GM12865 (cell line): ENCODE results near the gene CLK3.

Source experiments
- DNase-seq: peaks from one replicate; pipeline ENCODE4 v3.0.0; 2010; ENCODE audit warnings: low read depth
- H3K4me3 ChIP-seq: 2 replicates; pipeline ENCODE4 v1.5.1; 2011; ENCODE audit warnings: mild to moderate bottlenecking, low read depth, low read length, control low read depth
- TF ChIP-seq, protein P1 (sequence below): IDR thresholded peaks from 2 replicates; pipeline ENCODE4 v1.5.1; 2011; ENCODE audit warnings: low read length, control low read depth, low read depth, inconsistent platforms; ENCODE audit not compliant: insufficient read depth; ENCODE audit errors: missing control alignments

The CLK3 gene

DNA sequence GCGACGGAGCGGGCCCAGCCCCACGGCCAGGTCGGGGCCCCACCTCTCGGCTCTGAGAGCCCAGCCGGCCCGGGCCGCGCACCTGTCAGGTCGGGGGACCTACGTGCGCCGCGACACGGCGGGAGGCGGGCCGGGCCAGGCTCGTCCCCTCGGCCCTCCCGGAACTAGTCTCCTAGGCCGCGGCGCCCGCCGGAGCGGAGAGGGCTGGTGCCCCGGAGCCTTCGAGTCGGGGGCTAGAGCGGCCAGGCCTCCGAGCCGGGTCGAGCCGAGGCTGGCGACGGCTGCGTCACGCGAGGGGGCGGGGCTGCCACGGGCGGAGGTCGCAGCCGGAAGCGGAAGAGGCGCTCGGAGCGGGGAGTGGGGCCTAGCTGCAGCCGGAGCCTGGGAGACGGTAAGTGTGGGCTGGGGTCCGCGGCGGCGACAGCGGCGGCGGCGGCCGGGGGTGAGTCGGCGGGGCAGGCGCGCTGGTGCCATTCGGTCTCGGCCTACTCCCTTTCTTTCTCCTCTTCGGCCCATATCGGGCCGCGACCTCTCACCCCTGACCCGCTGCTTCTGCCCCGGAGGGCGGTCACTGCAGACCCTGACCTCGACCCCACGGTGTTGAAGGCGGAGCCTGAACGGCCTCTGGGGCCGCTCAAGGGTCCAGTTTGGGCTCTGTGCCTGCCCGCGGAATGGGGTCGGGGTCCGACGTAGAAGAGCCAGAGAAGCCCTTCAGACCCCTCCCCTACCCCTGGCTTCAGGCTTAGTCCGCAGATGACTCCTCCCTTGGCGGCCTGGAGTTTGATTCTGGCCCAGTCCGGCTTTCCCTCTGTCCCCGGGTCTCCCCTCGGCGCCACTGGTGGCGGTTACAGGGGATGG is at the start of gene CLK3:
CLK3 (plus strand) TSS at position 329 of the 858 bp plus-strand sequence. CDS start 3,361 bp downstream, outside the sequence.
- peak; percentile 97 for DNase-seq
- TF ChIP-seq, protein P1, sequence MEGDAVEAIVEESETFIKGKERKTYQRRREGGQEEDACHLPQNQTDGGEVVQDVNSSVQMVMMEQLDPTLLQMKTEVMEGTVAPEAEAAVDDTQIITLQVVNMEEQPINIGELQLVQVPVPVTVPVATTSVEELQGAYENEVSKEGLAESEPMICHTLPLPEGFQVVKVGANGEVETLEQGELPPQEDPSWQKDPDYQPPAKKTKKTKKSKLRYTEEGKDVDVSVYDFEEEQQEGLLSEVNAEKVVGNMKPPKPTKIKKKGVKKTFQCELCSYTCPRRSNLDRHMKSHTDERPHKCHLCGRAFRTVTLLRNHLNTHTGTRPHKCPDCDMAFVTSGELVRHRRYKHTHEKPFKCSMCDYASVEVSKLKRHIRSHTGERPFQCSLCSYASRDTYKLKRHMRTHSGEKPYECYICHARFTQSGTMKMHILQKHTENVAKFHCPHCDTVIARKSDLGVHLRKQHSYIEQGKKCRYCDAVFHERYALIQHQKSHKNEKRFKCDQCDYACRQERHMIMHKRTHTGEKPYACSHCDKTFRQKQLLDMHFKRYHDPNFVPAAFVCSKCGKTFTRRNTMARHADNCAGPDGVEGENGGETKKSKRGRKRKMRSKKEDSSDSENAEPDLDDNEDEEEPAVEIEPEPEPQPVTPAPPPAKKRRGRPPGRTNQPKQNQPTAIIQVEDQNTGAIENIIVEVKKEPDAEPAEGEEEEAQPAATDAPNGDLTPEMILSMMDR = no peak
- peak within 1 kb of the TSS; percentile 95 for H3K4me3 ChIP-seq

DNA sequence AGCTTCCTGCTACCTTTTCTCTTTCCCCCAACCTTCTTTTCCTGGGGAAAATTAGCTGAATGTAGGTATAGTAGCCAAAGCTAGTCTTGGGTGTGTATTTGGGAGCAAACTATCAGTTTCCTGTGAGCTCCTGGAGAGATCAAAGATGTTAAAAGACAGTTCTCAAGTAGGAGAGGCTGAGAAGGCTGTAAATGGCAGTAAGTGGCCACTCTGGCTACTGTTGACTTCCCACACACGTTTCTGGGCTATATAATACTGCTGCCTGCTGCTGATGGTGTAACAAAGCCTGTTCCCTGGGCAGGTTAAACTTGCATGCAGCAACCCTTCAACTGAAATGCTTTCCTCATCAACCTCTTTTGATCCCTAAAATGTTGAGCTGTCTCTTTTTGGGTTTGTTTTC is 47.0 kb upstream of the CLK3 start:
- no peak for DNase-seq
- no peak overlapping the region for H3K4me3 ChIP-seq
- TF ChIP-seq, protein P1 = no peak

DNA sequence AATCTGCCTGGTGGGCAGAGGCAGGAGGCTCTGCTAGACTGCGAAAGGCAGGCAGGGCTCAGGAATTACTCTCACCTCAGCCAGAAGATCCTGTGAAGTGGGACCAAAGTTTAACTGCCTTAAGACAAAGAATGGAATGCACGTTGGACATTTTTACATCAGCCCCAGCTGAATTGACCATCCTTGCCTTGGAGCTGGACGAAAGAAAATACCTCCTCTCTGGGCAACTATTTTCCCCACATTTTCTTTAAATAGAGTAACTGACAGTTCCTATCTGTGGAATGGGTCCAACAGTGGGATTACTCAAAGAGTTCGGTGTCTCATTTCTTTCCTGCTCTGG is 45.9 kb upstream of the CLK3 start:
- no peak overlapping the region for H3K4me3 ChIP-seq
- DNase-seq = no peak
- TF ChIP-seq, protein P1 = no peak

DNA sequence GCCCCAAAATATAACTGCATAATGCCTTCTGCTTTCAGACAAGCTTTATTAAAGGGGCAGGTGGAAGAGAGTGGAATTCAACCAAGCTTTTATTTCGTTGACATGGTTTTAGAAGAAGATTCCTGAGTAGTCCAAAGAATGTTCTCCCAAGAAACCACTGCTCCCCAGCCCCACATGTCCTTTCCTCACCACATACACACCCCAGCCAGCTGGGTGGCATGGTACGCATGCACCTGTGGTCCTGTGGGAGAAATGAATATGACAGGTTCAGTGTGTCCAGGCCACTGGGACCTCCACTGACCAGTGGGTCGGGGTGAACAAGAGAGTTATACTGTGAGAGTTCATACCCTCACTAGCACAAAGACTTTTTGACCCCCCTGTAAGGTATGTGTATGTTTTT is 44.4 kb upstream of the CLK3 start:
- no peak for DNase-seq
- TF ChIP-seq, protein P1 = no peak
- no peak overlapping the region for H3K4me3 ChIP-seq

DNA sequence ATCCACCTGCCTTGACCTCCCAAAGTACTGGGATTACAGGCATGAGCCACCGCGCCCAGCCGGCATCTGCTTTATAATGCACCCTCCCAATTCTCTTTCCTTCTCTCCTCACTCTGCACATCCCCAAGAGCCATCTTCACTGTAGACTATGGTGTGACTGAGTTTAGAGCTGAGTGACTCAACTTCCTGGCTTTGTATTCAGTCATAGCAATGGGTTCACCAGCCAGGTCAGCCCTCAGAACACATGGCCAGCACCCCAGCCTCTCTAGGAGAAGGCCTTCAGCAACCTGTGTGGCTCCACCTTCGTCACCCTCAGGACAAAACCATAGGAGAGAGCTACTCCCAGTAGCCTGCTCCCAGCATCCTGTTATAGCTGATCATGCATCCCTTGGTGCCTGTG is 41.6 kb upstream of the CLK3 start:
- no peak overlapping the region for H3K4me3 ChIP-seq
- DNase-seq = no peak
- TF ChIP-seq, protein P1 = no peak

DNA sequence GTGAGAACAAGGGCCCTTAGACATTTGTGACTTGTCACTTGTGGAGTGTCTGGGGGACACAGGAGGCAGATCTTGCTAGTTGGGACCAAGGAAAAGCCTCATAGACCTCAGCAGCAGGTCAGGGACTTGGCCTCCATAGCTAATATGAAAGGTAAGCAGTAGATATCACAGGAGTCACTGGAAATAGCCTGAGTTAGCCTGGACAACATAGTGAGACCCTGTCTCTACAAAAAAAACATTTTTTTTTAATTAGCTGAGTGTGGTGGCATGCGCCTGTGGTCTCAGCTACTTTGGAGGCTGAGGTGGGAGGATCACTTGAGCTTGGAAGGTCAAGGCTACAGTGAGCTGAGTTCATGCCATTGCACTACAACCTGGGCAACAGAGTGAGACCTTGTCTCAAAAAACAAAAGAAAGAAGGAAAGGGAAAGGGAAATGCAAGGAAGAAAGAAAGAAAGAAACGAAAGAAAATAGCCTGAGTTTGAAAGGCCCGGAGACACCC is 37.1 kb upstream of the CLK3 start:
- TF ChIP-seq, protein P1 = no peak
- no peak overlapping the region for H3K4me3 ChIP-seq
- DNase-seq = no peak
